Activated naive CD8-positive, alpha-beta T cell treated with anti-CD3 and anti-CD28 coated beads, Interleukin-2, amount 50 U/mL, for 24 hours (primary cell): Measurements from ENCODE around the gene RUSC1.
"Not testable (repeated sequence)": the region's sequence is repeated elsewhere in the genome, so short reads cannot be mapped to it uniquely, and the experiment has no call there.

ENCODE experiments used
- ATAC-seq: fragments of 150-1000 bp; cut with Tn5 transposase; one replicate; pipeline ENCODE4 v1.10.0; 2021
- DNase-seq: peaks from one replicate; pipeline ENCODE4 v3.0.0; 2021
- H3K27ac Mint-ChIP-seq: one replicate; pipeline ENCODE4 v1.8.0; 2021; ENCODE audit warnings: mild to moderate bottlenecking, mixed read lengths
- H3K27me3 Mint-ChIP-seq: one replicate; pipeline ENCODE4 v1.8.0; 2021; ENCODE audit warnings: mixed read lengths
- H3K36me3 Mint-ChIP-seq: one replicate; pipeline ENCODE4 v1.8.0; 2021; ENCODE audit warnings: low read depth, mixed read lengths
- H3K4me1 Mint-ChIP-seq: one replicate; pipeline ENCODE4 v1.8.0; 2021; ENCODE audit warnings: mixed read lengths
- H3K4me3 Mint-ChIP-seq: one replicate; pipeline ENCODE4 v1.8.0; 2021; ENCODE audit warnings: mild to moderate bottlenecking, moderate library complexity, mixed read lengths
- H3K9me3 Mint-ChIP-seq: one replicate; pipeline ENCODE4 v1.8.0; 2021; ENCODE audit warnings: mixed read lengths

Gene RUSC1

DNA sequence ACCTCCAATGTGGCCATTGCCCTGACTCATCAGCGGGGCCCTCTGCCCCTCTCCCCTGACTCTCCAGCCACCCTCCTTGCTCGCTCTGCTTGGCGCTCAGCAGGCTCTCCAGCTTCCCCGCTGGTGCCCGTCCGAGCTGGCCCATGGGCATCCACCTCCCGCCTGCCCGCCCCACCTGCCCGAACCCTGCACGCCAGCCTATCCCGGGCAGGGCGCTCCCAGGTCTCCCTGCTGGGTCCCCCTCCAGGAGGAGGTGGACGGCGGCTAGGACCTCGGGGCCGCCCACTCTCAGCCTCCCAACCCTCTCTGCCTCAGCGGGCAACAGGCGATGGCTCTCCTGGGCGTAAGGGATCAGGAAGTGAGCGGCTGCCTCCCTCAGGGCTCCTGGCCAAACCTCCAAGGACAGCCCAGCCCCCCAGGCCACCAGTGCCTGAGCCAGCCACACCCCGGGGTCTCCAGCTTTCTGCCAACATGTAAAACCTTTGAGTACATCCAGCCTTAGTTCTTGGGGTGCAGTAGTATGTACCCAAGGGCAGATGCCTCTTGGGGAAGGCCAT, 32.6 kb upstream of the RUSC1 start:
- no peaks in the 10 kb centered on the region for H3K36me3 Mint-ChIP-seq
- DNase-seq (no peak), ATAC-seq (no peak)
- peaks cover 6% of the 10 kb centered on the region for H3K27me3 Mint-ChIP-seq
- H3K27ac Mint-ChIP-seq = no peak overlapping the region
- no peak overlapping the region for H3K4me3 Mint-ChIP-seq
- no peaks in the 10 kb centered on the region for H3K4me1 Mint-ChIP-seq
- no peaks in the 10 kb centered on the region for H3K9me3 Mint-ChIP-seq

DNA sequence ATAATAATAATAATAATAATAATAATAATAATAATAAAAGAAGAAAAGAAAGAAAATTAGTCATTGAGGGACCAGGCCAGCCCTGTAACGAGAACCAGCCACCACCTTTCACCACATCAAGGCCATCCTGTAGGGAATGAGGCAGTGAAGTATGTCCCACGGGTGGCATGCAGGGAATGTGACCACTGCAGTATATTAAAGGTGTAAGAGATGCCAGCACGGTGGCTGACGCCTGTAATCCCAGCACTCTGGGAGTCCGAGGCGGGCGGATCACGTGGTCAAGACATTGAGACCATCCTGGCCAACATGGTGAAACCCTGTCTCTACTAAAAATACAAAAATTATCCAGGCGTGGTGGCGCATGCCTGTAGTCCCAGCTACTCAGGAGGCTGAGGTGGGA, 29.7 kb upstream of the RUSC1 start:
- not testable (repeated sequence) for H3K9me3 Mint-ChIP-seq, ATAC-seq, DNase-seq, H3K36me3 Mint-ChIP-seq, H3K4me1 Mint-ChIP-seq, H3K4me3 Mint-ChIP-seq, H3K27ac Mint-ChIP-seq
- H3K27me3 Mint-ChIP-seq = peaks cover 26% of the 10 kb centered on the region

- peaks cover 41% of the 10 kb centered on the region for H3K27me3 Mint-ChIP-seq
- H3K4me3 Mint-ChIP-seq = no peak overlapping the region
Measured at GRCh38 chr1:155293086-155293749, 27.5 kb upstream of the RUSC1 start.

DNA sequence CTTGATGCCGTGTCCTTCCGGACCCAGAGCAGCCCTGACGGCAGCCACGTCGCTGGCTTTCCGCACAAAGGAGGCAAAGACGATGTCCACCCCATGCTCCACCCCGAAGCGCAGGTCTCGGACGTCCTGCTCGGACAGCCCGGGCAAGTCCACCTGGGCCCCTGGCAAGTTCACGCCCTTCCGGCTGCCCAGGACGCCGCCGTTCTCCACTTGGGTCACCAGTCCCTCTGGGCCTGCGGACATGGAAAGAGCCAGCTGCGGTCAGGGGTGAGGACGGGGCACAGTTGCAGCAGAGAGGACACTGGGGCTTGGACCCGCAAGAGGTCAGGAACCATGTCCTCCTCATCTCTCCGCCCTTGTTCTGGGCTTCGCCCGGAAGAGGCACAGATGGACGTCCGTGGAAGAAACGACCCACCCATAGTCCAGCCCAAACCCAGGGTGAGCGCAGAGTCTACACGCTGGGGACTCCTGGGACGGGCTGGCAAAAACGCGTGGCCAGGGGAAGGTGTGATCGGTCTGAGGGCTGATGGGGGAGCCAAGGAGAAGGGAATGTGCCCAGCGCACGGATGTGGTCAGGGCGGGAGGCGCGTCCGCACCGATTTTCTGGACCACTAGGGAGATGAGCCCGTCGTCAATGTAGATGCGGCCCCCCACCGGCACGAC, 26.0 kb upstream of the RUSC1 start:
- Mint-ChIP-seq H3K4me3 (no peak overlapping the region), H3K27me3 (peaks cover 43% of the 10 kb centered on the region), H3K9me3 (no peaks in the 10 kb centered on the region), H3K36me3 (no peaks in the 10 kb centered on the region), H3K27ac (no peak overlapping the region), H3K4me1 (no peaks in the 10 kb centered on the region)
- ATAC-seq = no peak
- no peak for DNase-seq

More at GRCh38 chr1:155293086-155293749, 27.5 kb upstream of the RUSC1 start:
- no peaks in the 10 kb centered on the region for H3K4me1 Mint-ChIP-seq
- H3K27ac Mint-ChIP-seq = no peak overlapping the region
- no peak for ATAC-seq
- H3K9me3 Mint-ChIP-seq = no peaks in the 10 kb centered on the region
- DNase-seq = no peak
- no peaks in the 10 kb centered on the region for H3K36me3 Mint-ChIP-seq

DNA sequence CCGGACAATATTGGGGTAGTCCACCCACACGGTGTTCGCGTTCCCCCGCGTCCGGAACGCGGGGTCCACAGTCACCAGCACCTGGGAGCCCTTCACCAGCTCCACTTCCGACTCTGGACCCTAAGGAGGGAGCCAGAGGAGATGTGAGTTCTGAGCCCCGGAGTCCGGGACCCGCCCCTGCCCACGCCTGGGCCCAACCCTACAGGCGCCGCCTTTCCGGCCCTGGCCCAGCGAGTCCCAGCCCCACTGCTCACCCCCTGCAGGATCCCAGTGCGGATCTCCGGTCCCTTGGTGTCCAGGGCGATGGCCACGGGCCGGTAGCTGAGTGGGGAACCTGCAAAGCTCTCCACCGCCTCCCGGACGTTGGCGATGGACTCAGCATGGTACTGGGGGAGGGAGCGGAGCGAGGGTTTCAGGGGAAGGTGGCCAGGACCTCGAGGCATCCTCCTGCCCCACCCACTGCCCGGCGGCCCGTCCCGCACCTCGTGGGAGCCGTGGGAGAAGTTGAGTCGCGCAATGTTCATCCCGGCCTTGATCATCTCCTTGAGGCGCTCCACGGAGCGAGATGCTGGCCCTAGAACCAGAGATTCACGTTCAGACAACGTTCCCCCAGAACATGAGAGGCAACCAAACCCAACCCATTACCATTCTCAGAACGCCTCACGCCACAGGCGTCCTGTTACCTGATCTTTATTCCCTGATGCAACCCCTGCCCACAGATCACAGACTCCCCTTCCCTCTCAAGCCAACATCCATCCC, 25.3 kb upstream of the RUSC1 start:
- no peak overlapping the region for H3K4me3 Mint-ChIP-seq
- DNase-seq = no peak
- no peaks in the 10 kb centered on the region for H3K9me3 Mint-ChIP-seq
- H3K4me1 Mint-ChIP-seq = no peaks in the 10 kb centered on the region
- no peak for ATAC-seq
- H3K27ac Mint-ChIP-seq = no peak overlapping the region
- H3K27me3 Mint-ChIP-seq = peaks cover 41% of the 10 kb centered on the region
- no peaks in the 10 kb centered on the region for H3K36me3 Mint-ChIP-seq

DNA sequence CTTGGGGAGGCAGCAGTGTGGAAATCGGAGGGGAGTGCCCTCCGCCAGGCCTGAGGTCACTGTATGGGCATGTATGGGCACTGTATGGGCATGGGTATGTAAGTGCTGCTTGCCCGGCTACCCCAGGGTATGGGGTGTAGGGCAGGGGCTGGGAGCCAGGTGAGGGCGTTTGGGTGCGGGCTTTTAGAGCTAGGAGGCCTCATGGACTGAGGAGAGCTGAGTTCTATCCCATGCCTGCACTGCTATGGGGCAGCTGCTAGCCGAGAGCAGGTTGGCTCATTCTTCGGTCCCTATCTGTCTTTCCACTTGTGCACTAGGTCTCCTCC, 24.8 kb upstream of the RUSC1 start:
- no peak overlapping the region for H3K27ac Mint-ChIP-seq
- peak; percentile 10 for ATAC-seq
- peaks cover 40% of the 10 kb centered on the region for H3K27me3 Mint-ChIP-seq
- no peaks in the 10 kb centered on the region for H3K9me3 Mint-ChIP-seq
- no peak overlapping the region for H3K4me3 Mint-ChIP-seq
- H3K36me3 Mint-ChIP-seq = no peaks in the 10 kb centered on the region
- no peaks in the 10 kb centered on the region for H3K4me1 Mint-ChIP-seq
- DNase-seq = no peak

- H3K27ac Mint-ChIP-seq = no peak overlapping the region
- no peak for DNase-seq
- H3K36me3 Mint-ChIP-seq = no peaks in the 10 kb centered on the region
- H3K9me3 Mint-ChIP-seq = no peaks in the 10 kb centered on the region
- peaks cover 40% of the 10 kb centered on the region for H3K27me3 Mint-ChIP-seq
- no peak overlapping the region for H3K4me3 Mint-ChIP-seq
- ATAC-seq = no peak
- H3K4me1 Mint-ChIP-seq = no peaks in the 10 kb centered on the region
Measured at GRCh38 chr1:155296661-155297060, 24.0 kb upstream of the RUSC1 start.

DNA sequence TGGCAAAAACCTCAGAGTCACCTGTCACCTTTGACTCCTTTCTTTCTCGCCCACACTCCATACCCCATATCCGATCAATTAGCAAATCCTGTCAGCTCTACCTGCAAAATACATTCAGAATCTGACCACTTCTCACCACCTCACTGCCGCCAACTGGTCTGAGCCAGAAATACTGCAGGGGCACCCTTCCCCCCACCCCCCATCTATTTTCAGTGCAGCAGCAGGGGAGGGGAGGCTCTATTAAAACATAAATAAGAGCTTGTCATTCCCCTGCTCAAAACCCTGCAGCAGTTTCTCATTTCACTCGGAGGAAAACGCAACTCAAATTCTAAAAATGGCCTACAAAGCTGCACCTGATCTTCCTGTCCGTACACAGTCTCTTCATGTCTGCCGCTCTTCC, 23.3 kb upstream of the RUSC1 start:
- no peaks in the 10 kb centered on the region for H3K36me3 Mint-ChIP-seq
- no peaks in the 10 kb centered on the region for H3K9me3 Mint-ChIP-seq
- ATAC-seq (no peak), DNase-seq (no peak)
- H3K4me1 Mint-ChIP-seq = no peaks in the 10 kb centered on the region
- peaks cover 38% of the 10 kb centered on the region for H3K27me3 Mint-ChIP-seq
- H3K27ac Mint-ChIP-seq = no peak overlapping the region
- no peak overlapping the region for H3K4me3 Mint-ChIP-seq

DNA sequence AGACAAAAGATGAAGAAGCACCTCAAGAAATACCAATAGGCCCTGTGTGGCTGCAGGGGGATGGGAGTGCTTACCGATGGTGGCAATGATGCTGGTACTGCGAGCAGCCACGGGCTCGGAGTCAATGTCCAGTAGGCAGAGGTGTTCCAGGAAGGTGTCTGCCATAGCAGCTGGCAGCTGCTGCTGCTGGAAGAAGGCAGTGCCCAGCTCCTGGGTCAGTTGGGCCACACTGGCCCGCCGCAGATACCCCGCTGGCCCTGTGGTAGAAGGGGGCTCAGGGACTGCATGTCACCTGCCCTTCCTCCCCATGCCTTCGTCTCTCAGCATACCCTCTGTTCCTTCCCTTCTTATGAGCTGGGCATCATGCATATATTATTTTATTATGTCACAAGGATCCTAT, 20.7 kb upstream of the RUSC1 start:
- Mint-ChIP-seq H3K27me3 (peaks cover 24% of the 10 kb centered on the region), H3K27ac (no peak overlapping the region), H3K9me3 (no peaks in the 10 kb centered on the region), H3K4me3 (no peak overlapping the region), H3K4me1 (no peaks in the 10 kb centered on the region), H3K36me3 (no peaks in the 10 kb centered on the region)
- ATAC-seq (no peak), DNase-seq (no peak)

GRCh38 chr1:155300553-155301329, 20.0 kb upstream of the RUSC1 start:
- ATAC-seq = no peak
- DNase-seq = no peak
- Mint-ChIP-seq H3K4me1 (no peaks in the 10 kb centered on the region), H3K27me3 (peaks cover 20% of the 10 kb centered on the region), H3K27ac (no peak overlapping the region), H3K9me3 (no peaks in the 10 kb centered on the region), H3K4me3 (no peak overlapping the region), H3K36me3 (no peaks in the 10 kb centered on the region)

DNA sequence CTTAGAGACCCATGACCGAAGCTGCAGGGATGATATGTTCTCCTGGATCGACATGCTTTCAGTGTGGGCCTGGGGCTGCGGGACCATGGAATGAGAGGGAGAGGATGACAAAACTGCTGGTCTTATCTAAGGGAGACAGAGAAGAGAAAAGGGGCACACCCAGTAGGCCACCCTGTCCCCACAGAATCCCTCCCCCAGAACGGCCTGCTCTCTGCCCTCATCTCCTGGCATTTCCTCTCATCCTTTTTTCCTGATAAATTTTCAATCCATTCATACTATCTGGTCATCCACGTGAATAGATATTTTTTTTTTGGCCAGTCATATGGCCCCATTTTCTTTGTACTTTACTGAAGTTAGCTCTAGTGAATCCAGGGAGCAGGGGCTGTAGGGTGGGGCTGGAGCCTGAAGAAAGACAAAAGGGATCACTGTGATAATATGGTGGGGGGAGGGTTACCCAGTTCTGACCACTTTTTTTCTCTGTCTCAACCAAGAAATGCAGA, 19.3 kb upstream of the RUSC1 start, which contains the start of gene PKLR:
Gene PKLR (minus strand): TSS at position 97 of the 500 bp plus-strand sequence. CDS start 43 bp downstream, at position 54.
- peaks cover 15% of the 10 kb centered on the region for H3K27me3 Mint-ChIP-seq
- ATAC-seq (no peak), DNase-seq (no peak)
- no peaks in the 10 kb centered on the region for H3K36me3 Mint-ChIP-seq
- no peaks in the 10 kb centered on the region for H3K9me3 Mint-ChIP-seq
- no peaks in the 10 kb centered on the region for H3K4me1 Mint-ChIP-seq
- no peak within 1 kb of the TSS for H3K27ac Mint-ChIP-seq
- no peak within 1 kb of the TSS for H3K4me3 Mint-ChIP-seq

- ATAC-seq (no peak), DNase-seq (no peak)
- H3K4me1 Mint-ChIP-seq = peaks cover 12% of the 10 kb centered on the region
- H3K27ac Mint-ChIP-seq = no peak overlapping the region
- no peaks in the 10 kb centered on the region for H3K9me3 Mint-ChIP-seq
- no peak overlapping the region for H3K4me3 Mint-ChIP-seq
- peaks cover 2% of the 10 kb centered on the region for H3K27me3 Mint-ChIP-seq
- H3K36me3 Mint-ChIP-seq = peaks cover 9% of the 10 kb centered on the region
Measured at GRCh38 chr1:155304558-155305063, 16.1 kb upstream of the RUSC1 start.

DNA sequence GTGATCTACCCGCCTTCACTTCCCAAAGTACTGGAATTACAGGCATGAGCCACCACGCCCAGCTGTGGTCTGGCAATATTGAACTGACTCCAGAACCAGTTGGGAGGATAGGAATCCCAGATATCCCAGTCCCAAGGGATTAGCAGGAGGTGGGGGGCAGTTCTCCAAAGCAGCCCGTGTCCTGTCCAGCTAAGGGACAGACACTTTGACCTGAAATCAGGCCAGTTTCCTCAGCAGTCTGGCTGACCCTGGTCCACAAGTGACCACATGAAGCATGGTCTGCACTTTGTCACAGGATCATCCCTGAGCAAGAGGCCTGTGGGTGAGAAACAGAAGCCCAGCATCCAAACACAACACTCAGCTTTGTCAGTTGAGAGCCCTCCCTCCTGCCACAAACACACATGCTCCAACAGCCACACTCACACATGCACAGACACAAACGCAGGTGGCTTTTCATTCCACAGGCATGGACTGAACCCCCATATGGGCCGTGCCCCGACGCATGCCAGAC, 14.8 kb upstream of the RUSC1 start:
- ATAC-seq (no peak), DNase-seq (no peak)
- no peak overlapping the region for H3K4me3 Mint-ChIP-seq
- H3K9me3 Mint-ChIP-seq = no peaks in the 10 kb centered on the region
- H3K4me1 Mint-ChIP-seq = peaks cover 24% of the 10 kb centered on the region
- H3K36me3 Mint-ChIP-seq = peaks cover 18% of the 10 kb centered on the region
- H3K27me3 Mint-ChIP-seq = peaks cover 2% of the 10 kb centered on the region
- no peak overlapping the region for H3K27ac Mint-ChIP-seq

DNA sequence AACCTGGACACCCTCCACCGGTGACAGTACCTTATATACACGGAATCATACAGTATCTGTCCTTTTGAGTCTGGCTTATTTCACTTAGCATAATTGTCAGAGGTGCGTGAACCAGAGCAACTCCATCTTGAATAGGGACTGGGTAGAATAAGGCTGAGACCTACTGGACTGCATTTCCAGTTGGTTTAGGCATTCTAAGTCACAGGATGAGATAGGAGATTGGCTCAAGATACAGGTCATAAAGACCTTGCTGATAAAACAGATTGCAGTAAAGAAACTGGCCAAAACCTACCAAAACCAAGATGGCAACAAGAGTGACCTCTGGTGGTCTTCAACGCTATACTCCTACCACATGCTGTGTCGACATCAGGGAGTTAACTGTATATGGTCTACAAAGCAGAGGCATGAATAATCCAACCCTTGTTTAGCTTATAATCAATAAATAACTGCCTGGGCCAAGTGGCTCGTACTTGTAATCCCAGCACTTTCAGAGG, 13.4 kb upstream of the RUSC1 start:
- DNase-seq (no peak), ATAC-seq (no peak)
- Mint-ChIP-seq H3K4me3 (peak overlapping the region; percentile 96), H3K27ac (peak overlapping the region; percentile 99), H3K9me3 (no peaks in the 10 kb centered on the region), H3K27me3 (peaks cover 2% of the 10 kb centered on the region), H3K4me1 (peaks cover 33% of the 10 kb centered on the region), H3K36me3 (peaks cover 26% of the 10 kb centered on the region)
